Fibroblast of villous mesenchyme (primary cell): ENCODE measurements around the gene HPSE. TPM values are rescaled to one million over a fixed set of nuclear protein-coding genes. Genes with fewer than 3 reads are reported as not detected.
A peak's percentile ranks its signal among the peaks of the same experiment; 100 is the strongest.

Experiments
- DNase-seq: peaks from one replicate; pipeline ENCODE4 v3.0.0-alpha.2; 2010; ENCODE audit warnings: low read depth
- H3K4me3 ChIP-seq: 2 replicates; pipeline ENCODE4 v1.5.1; 2011; ENCODE audit warnings: low read depth, mild to moderate bottlenecking, low read length
- CTCF ChIP-seq: IDR thresholded peaks from 2 replicates; pipeline ENCODE4 v1.5.1; 2012; ENCODE audit warnings: low read depth, mild to moderate bottlenecking, low read length; ENCODE audit not compliant: insufficient read depth
- total RNA-seq: library from RNA; depleted of rRNA; stranded (reverse); fragments of >200 nt; gene quantifications from 2 replicates; pipeline ENCODE4 v1.2.3, GENCODE V29; 2012

The HPSE gene
- total RNA-seq, 1 donor, result 0.43 TPM

GRCh38 chr4:83269256-83269655, 65.4 kb downstream of the HPSE start:
- no peak for TF ChIP-seq CTCF
- no peak for DNase-seq
- no peak overlapping the region for H3K4me3 ChIP-seq

GRCh38 chr4:83268491-83268890, 66.2 kb downstream of the HPSE start:
- DNase-seq, result no peak
- no peak for TF ChIP-seq CTCF
- no peak overlapping the region for H3K4me3 ChIP-seq

- no peak for DNase-seq
- H3K4me3 ChIP-seq, result no peak overlapping the region
- TF ChIP-seq CTCF, result no peak
Measured at GRCh38 chr4:83267830-83268475, 66.7 kb downstream of the HPSE start.

- TF ChIP-seq CTCF, result no peak
- no peak overlapping the region for H3K4me3 ChIP-seq
- peak; percentile 83 for DNase-seq
Measured at GRCh38 chr4:83267121-83267829, 67.4 kb downstream of the HPSE start.

GRCh38 chr4:83266689-83267088, 68.0 kb downstream of the HPSE start:
- no peak for TF ChIP-seq CTCF
- H3K4me3 ChIP-seq, result no peak overlapping the region
- no peak for DNase-seq

GRCh38 chr4:83263106-83263505, 71.5 kb downstream of the HPSE start:
- no peak for TF ChIP-seq CTCF
- H3K4me3 ChIP-seq, result no peak overlapping the region
- no peak for DNase-seq
